Ramos (cell line): ENCODE data around the gene TMED9.
"Not testable (repeated sequence)": the region's sequence is repeated elsewhere in the genome, so short reads cannot be mapped to it uniquely, and the experiment has no call there.

ENCODE experiments used
- in situ Hi-C: fragments of 300-500 bp; cut with MboI; formaldehyde crosslinking; loops from one replicate; pipeline ENCODE4 v1.14.3; 2022; ENCODE audit warnings: low sequenced_read_pairs; ENCODE audit not compliant: unreplicated experiment

TMED9 gene

GRCh38 chr5:177645462-177645861, 53.5 kb downstream of the TMED9 start:
- in situ Hi-C loops: not testable (repeated sequence)
